Adipocyte (in vitro differentiated cells): ENCODE data around the gene ROM1.

Experiments
- DNase-seq: peaks from one replicate; pipeline ENCODE4 v3.0.0-alpha.2; 2015; ENCODE audit warnings: low read depth
- H3K27me3 ChIP-seq: replicated peaks from 2 replicates; pipeline ENCODE4 v1.7.0; 2013; ENCODE audit warnings: mild to moderate bottlenecking, low read length, moderate library complexity; ENCODE audit not compliant: control insufficient read depth, insufficient read depth
- H3K36me3 ChIP-seq: 2 replicates; pipeline ENCODE4 v1.7.0; 2013; ENCODE audit warnings: low read length, mild to moderate bottlenecking, moderate library complexity; ENCODE audit not compliant: control insufficient read depth, insufficient read depth, severe bottlenecking
- H3K4me1 ChIP-seq: 2 replicates; pipeline ENCODE4 v1.7.0; 2013; ENCODE audit warnings: mild to moderate bottlenecking, low read length, moderate library complexity; ENCODE audit not compliant: control insufficient read depth, insufficient read depth
- H3K4me3 ChIP-seq: 2 replicates; pipeline ENCODE4 v1.7.0; 2013; ENCODE audit warnings: mild to moderate bottlenecking, low read length, moderate library complexity
- H3K9ac ChIP-seq: 2 replicates; pipeline ENCODE4 v1.7.0; 2013; ENCODE audit warnings: mild to moderate bottlenecking, low read length, moderate library complexity
- H3K9me3 ChIP-seq: 2 replicates; pipeline ENCODE4 v1.7.0; 2013; ENCODE audit warnings: mild to moderate bottlenecking, low read length, moderate library complexity; ENCODE audit not compliant: control insufficient read depth

Gene ROM1

GRCh38 chr11:62591448-62592145 lies 21.5 kb upstream of the ROM1 start, which contains the start of gene TUT1:
Gene TUT1, minus strand, starts transcription at chr11:62591523. Its CDS starts 38 bp downstream, at chr11:62591485.
- Histone ChIP-seq H3K9ac (peak within 1 kb of the TSS; percentile 94), H3K9me3 (no peaks in the 10 kb centered on the region), H3K36me3 (peaks cover 52% of the 10 kb centered on the region), H3K4me1 (peaks cover 15% of the 10 kb centered on the region), H3K27me3 (no peaks in the 10 kb centered on the region), H3K4me3 (peak within 1 kb of the TSS; percentile 92)
- DNase-seq, result peak; percentile 100

- H3K4me1 ChIP-seq, result peaks cover 15% of the 10 kb centered on the region
- H3K9ac ChIP-seq, result peak overlapping the region; percentile 94
- peaks cover 56% of the 10 kb centered on the region for H3K36me3 ChIP-seq
- H3K27me3 ChIP-seq, result no peaks in the 10 kb centered on the region
- no peaks in the 10 kb centered on the region for H3K9me3 ChIP-seq
- peak overlapping the region; percentile 92 for H3K4me3 ChIP-seq
- DNase-seq, result no peak
Observed at GRCh38 chr11:62592146-62592815, 20.8 kb upstream of the ROM1 start.

GRCh38 chr11:62592989-62593421 lies 20.1 kb upstream of the ROM1 start:
- Histone ChIP-seq H3K36me3 (peaks cover 56% of the 10 kb centered on the region), H3K27me3 (no peaks in the 10 kb centered on the region), H3K4me1 (peaks cover 11% of the 10 kb centered on the region), H3K4me3 (no peak overlapping the region), H3K9ac (peak overlapping the region; percentile 94), H3K9me3 (no peaks in the 10 kb centered on the region)
- no peak for DNase-seq

GRCh38 chr11:62593434-62594044 lies 19.5 kb upstream of the ROM1 start:
- Histone ChIP-seq H3K27me3 (no peaks in the 10 kb centered on the region), H3K9ac (no peak overlapping the region), H3K4me3 (no peak overlapping the region), H3K9me3 (no peaks in the 10 kb centered on the region), H3K36me3 (peaks cover 61% of the 10 kb centered on the region), H3K4me1 (peaks cover 11% of the 10 kb centered on the region)
- peak; percentile 76 for DNase-seq

DNA sequence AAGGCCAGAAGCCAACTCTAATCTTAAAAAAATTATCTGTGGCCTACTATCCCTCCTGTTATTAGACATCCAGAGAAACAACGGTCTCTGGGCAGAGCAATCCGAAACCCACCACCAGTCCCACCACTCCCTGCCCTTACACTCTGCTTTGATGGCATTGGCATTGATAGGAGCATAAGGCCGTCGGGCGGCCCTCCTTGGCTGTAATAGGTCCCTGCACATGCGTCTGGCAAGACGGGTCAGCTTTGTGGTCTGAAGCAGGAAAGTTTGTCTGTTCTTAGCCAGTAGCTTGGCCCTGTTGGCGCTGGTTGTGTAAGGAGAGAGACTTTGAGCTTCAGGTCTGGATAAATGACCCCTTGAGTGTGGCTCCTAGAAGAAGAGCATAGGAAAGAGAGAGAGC lies 17.9 kb upstream of the ROM1 start:
- no peaks in the 10 kb centered on the region for H3K27me3 ChIP-seq
- H3K4me1 ChIP-seq, result peaks cover 26% of the 10 kb centered on the region
- H3K4me3 ChIP-seq, result no peak overlapping the region
- H3K36me3 ChIP-seq, result peaks cover 58% of the 10 kb centered on the region
- no peak for DNase-seq
- no peak overlapping the region for H3K9ac ChIP-seq
- H3K9me3 ChIP-seq, result no peaks in the 10 kb centered on the region

GRCh38 chr11:62599069-62599696 lies 13.9 kb upstream of the ROM1 start:
- Histone ChIP-seq H3K9ac (peak overlapping the region; percentile 97), H3K4me1 (peaks cover 40% of the 10 kb centered on the region), H3K9me3 (no peaks in the 10 kb centered on the region), H3K36me3 (peaks cover 48% of the 10 kb centered on the region), H3K27me3 (no peaks in the 10 kb centered on the region), H3K4me3 (peak overlapping the region; percentile 98)
- peak; percentile 97 for DNase-seq

DNA sequence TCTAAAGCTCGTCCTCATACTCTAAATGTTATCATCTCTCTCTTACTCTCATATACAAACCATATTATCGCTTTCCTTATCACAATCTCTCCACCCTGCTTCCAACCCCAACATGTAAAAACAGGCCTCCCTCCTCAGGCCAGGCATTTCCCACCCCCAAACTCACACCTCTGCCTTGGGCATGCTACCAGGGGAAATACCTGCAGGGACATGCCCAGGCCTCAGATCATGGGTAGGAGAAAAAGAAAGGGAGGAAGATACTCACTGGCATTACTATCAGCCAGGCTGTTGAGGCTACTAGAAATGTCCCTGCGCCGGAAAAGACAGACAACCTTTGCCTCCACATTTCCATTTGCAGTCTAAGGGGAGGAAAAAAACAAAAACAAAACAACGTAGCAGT lies 13.2 kb upstream of the ROM1 start:
- no peak for DNase-seq

GRCh38 chr11:62600367-62601121 lies 12.5 kb upstream of the ROM1 start:
- peak; percentile 21 for DNase-seq
- Histone ChIP-seq H3K4me1 (peaks cover 40% of the 10 kb centered on the region), H3K27me3 (no peaks in the 10 kb centered on the region), H3K9me3 (no peaks in the 10 kb centered on the region), H3K36me3 (peaks cover 48% of the 10 kb centered on the region), H3K4me3 (peak overlapping the region; percentile 98), H3K9ac (peak overlapping the region; percentile 97)

More for the DNA sequence above, 13.2 kb upstream of the ROM1 start:
- Histone ChIP-seq H3K9ac (peak overlapping the region; percentile 97), H3K9me3 (no peaks in the 10 kb centered on the region), H3K4me1 (peaks cover 40% of the 10 kb centered on the region), H3K27me3 (no peaks in the 10 kb centered on the region), H3K36me3 (peaks cover 48% of the 10 kb centered on the region), H3K4me3 (peak overlapping the region; percentile 98)

DNA sequence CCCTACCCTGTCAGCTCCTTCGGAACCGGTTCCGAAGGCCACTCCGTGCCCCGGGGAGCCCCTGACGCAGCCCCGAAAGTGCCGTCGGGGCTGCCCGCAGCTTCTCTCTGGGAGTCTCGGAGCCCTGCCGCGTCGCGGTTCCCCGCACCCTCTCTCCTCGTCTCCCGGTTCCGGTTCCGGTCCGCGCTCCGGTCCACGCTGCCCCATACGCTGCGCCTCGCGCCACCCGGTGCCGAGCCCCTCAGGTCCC lies 12.0 kb upstream of the ROM1 start:
- Histone ChIP-seq H3K27me3 (no peaks in the 10 kb centered on the region), H3K36me3 (peaks cover 48% of the 10 kb centered on the region), H3K9ac (peak overlapping the region; percentile 97), H3K4me3 (peak overlapping the region; percentile 98), H3K9me3 (no peaks in the 10 kb centered on the region), H3K4me1 (peaks cover 40% of the 10 kb centered on the region)
- peak; percentile 70 for DNase-seq

DNA sequence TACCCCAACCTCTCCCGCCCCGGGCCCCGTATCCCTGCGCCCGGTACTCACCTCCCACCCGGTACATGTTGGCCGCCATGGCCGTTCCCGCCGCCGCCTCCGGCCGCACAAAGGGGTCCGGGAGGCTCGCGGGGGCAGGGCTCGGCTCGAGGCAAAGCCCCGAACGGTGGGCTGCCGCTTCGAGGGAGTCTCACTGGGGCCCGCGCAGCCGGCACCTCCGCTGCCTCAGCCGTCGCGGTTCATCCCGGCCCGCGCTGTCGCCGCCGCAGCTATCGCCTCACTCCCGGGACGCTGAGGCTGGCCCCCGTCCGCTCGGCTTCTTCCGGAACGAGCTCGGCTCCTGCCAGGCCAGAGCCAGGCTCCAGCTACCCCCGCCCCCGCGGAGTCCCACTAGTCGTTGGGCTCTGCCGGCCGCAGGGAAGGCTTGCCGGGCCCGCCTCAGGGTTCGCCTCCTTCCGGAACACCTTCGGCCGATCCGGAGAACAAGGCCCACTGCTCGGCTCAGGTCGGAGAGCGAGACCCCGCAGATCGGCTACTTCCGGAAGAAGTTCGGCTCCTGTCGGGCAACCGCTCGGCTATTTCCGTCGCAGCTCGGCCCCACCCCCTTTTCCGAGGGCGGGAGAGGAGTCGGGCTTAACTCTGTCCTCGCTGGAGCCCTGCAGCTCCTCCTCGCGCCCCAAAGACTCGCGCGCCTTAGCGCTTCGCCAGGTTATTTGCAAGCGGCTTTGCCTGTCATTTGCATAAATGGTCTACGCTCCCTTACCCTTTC lies 11.5 kb upstream of the ROM1 start, which contains the start of gene MTA2:
Gene MTA2, minus strand, starts transcription at position 494 of the 769 bp plus-strand sequence. Its CDS starts 415 bp downstream, at position 79.
- Histone ChIP-seq H3K4me1 (peaks cover 40% of the 10 kb centered on the region), H3K9me3 (no peaks in the 10 kb centered on the region), H3K4me3 (peak within 1 kb of the TSS; percentile 98), H3K27me3 (no peaks in the 10 kb centered on the region), H3K36me3 (peaks cover 46% of the 10 kb centered on the region), H3K9ac (peak within 1 kb of the TSS; percentile 97)
- peak; percentile 99 for DNase-seq
